Activated B cell treated with CpG ODN at 0.5 μM for 24 hours (primary cell): Measurements from ENCODE around the gene DOK3. TPM values are rescaled to one million over a fixed set of nuclear protein-coding genes. Genes with fewer than 3 reads are reported as not detected.
"Not testable (repeated sequence)": the region's sequence is repeated elsewhere in the genome, so short reads cannot be mapped to it uniquely, and the experiment has no call there.

Source experiments
- ATAC-seq: fragments of 200-7000 bp; cut with Tn5 transposase; one replicate; pipeline ENCODE4 v1.10.0; 2021; ENCODE audit warnings: low read depth, mild to moderate bottlenecking, moderate library complexity
- CTCF ChIA-PET: fragments of 350-600 bp; sonication (Branson Sonifier 250); formaldehyde crosslinking; loops from one replicate; lab custom pipeline; 2021; ENCODE audit warnings: antibody characterized with exemption; lab: Charles Lee
- POLR2A ChIA-PET: fragments of 350-600 bp; sonication (Branson Sonifier 250); formaldehyde crosslinking; loops from one replicate; lab custom pipeline; 2021; ENCODE audit warnings: antibody characterized with exemption; lab: Charles Lee
- DNase-seq: peaks from one replicate; pipeline ENCODE4 v3.0.0; 2022
- H3K27ac Mint-ChIP-seq: one replicate; pipeline ENCODE4 v1.8.0; 2020; ENCODE audit warnings: mixed read lengths
- H3K27me3 Mint-ChIP-seq: one replicate; pipeline ENCODE4 v1.8.0; 2021; ENCODE audit warnings: mixed read lengths
- H3K36me3 Mint-ChIP-seq: one replicate; pipeline ENCODE4 v1.8.0; 2021; ENCODE audit warnings: low read depth, mixed read lengths
- H3K4me1 Mint-ChIP-seq: one replicate; pipeline ENCODE4 v1.8.0; 2021; ENCODE audit warnings: mixed read lengths
- H3K4me3 Mint-ChIP-seq: one replicate; pipeline ENCODE4 v1.8.0; 2020; ENCODE audit warnings: mild to moderate bottlenecking, mixed read lengths
- H3K9me3 Mint-ChIP-seq: one replicate; pipeline ENCODE4 v1.8.0; 2020; ENCODE audit warnings: mixed read lengths
- CTCF ChIP-seq: fragments of 200-600 bp; IDR thresholded peaks from one replicate; pipeline ENCODE4 v1.8.0; 2022; ENCODE audit warnings: antibody characterized with exemption, mild to moderate bottlenecking
- intact Hi-C: fragments of 100-400 bp; cut with micrococcal nuclease; formaldehyde crosslinking; loops from one replicate; pipeline ENCODE4 v1.15.1; 2024
- total RNA-seq: library from RNA; stranded (reverse); gene quantifications from 2 replicates; pipeline ENCODE4 v1.2.3, GENCODE V29; 2022

Gene DOK3
- total RNA-seq, 1 donor from 2014 or later, result 88.5 TPM

GRCh38 chr5:177536386-177536785 is 26.8 kb upstream of the DOK3 start:
- no peak for ATAC-seq
- intact Hi-C loops, result no loop called here
- CTCF ChIA-PET, result no interaction called here
- no peaks in the 10 kb centered on the region for H3K27me3 Mint-ChIP-seq
- no peak for DNase-seq
- POLR2A ChIA-PET, result no interaction called here
- H3K27ac Mint-ChIP-seq, result no peak overlapping the region
- H3K36me3 Mint-ChIP-seq, result peaks cover 69% of the 10 kb centered on the region
- no peaks in the 10 kb centered on the region for H3K4me1 Mint-ChIP-seq
- no peak overlapping the region for H3K4me3 Mint-ChIP-seq
- no peak for TF ChIP-seq CTCF
- H3K9me3 Mint-ChIP-seq, result no peaks in the 10 kb centered on the region

- DNase-seq (no peak), ATAC-seq (no peak)
- POLR2A ChIA-PET, result no interaction called here
- intact Hi-C loops, result no loop called here
- Mint-ChIP-seq H3K36me3 (peaks cover 75% of the 10 kb centered on the region), H3K4me1 (no peaks in the 10 kb centered on the region), H3K27ac (no peak overlapping the region), H3K27me3 (no peaks in the 10 kb centered on the region), H3K9me3 (no peaks in the 10 kb centered on the region), H3K4me3 (no peak overlapping the region)
- TF ChIP-seq CTCF, result no peak
- CTCF ChIA-PET, result no interaction called here
Measured at GRCh38 chr5:177535125-177535524, 25.5 kb upstream of the DOK3 start.

GRCh38 chr5:177534433-177534832 is 24.8 kb upstream of the DOK3 start:
- H3K27ac Mint-ChIP-seq, H3K4me3 Mint-ChIP-seq, H3K27me3 Mint-ChIP-seq, H3K4me1 Mint-ChIP-seq, POLR2A ChIA-PET, CTCF ChIA-PET, DNase-seq, H3K9me3 Mint-ChIP-seq, intact Hi-C loops, ATAC-seq: not testable (repeated sequence)
- H3K36me3 Mint-ChIP-seq, result peaks cover 73% of the 10 kb centered on the region

- Mint-ChIP-seq H3K27ac (no peak overlapping the region), H3K9me3 (no peaks in the 10 kb centered on the region), H3K27me3 (no peaks in the 10 kb centered on the region), H3K36me3 (peaks cover 49% of the 10 kb centered on the region), H3K4me3 (no peak overlapping the region), H3K4me1 (no peaks in the 10 kb centered on the region)
- no peak for TF ChIP-seq CTCF
- DNase-seq, result no peak
- ChIA-PET CTCF (interaction anchor here (0.8 kb wide), 1 partner anchor 10 kb away, joined by 3 read pairs; no protein-coding TSS in a partner anchor), POLR2A (interaction anchor here (0.6 kb wide), 1 partner anchor 28 kb away, joined by 4 read pairs; no protein-coding TSS in a partner anchor)
- intact Hi-C loops, result no loop called here
- ATAC-seq, result no peak
Measured at GRCh38 chr5:177531209-177531940, 21.7 kb upstream of the DOK3 start.

GRCh38 chr5:177530638-177531037 is 21.0 kb upstream of the DOK3 start:
- TF ChIP-seq CTCF, result no peak
- Mint-ChIP-seq H3K9me3 (no peaks in the 10 kb centered on the region), H3K4me3 (no peak overlapping the region), H3K36me3 (peaks cover 46% of the 10 kb centered on the region), H3K27me3 (no peaks in the 10 kb centered on the region), H3K27ac (no peak overlapping the region), H3K4me1 (no peaks in the 10 kb centered on the region)
- ChIA-PET CTCF (interaction anchor here (0.8 kb wide), 1 partner anchor 9 kb away, joined by 3 read pairs; no protein-coding TSS in a partner anchor), POLR2A (interaction anchor here (0.6 kb wide), 1 partner anchor 27 kb away, joined by 4 read pairs; no protein-coding TSS in a partner anchor)
- intact Hi-C loops, result no loop called here
- no peak for DNase-seq
- ATAC-seq, result no peak
